ENCODE data around the gene LCMT1.

DNA sequence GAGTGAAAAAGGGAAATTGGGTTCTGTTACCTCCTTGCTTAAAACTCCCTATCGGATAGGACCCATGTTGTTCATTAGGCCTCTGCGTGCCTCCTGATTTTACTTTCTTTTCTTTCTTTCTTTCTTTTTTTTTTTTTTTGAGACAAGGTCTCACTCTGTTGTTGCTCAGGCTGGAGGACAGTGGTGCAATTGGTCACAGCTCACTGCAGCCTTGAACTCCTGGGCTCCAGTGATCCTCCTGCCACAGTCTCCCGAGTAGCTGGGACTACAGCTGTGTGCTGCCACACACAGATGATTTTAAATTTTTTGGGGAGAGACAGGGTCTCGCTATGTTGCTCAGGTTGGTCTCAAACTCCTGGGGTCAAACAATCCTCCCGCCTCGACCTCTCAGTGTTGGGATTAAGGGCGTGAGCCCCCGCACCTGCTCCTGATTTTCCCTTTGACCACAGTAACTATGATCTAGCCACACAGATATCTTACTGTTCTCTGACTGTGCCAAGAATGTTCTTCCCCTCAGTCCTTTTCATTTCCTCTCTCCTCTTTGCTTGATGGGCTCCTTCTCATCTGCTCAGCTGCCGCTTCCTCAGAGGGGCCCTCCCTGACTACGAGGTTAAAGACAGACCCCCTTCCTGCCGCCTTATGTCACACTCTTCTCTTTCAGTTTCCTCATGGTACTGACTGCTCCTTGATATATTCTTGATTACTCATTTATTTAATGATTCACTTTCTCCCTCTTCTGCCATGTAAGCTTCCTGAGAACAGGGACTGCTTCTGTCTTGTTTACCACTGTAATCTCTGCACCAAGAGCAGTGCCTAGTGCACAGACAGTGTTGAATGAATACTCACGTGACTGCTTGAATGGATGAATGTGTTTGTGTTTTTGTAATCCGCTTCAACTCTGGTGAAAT, 44.3 kb downstream of the LCMT1 start:
- TF ChIP-seq POLR2A (IDR thresholded peaks at IDR 0.05) = no peak
- TF ChIP-seq, protein P1, sequence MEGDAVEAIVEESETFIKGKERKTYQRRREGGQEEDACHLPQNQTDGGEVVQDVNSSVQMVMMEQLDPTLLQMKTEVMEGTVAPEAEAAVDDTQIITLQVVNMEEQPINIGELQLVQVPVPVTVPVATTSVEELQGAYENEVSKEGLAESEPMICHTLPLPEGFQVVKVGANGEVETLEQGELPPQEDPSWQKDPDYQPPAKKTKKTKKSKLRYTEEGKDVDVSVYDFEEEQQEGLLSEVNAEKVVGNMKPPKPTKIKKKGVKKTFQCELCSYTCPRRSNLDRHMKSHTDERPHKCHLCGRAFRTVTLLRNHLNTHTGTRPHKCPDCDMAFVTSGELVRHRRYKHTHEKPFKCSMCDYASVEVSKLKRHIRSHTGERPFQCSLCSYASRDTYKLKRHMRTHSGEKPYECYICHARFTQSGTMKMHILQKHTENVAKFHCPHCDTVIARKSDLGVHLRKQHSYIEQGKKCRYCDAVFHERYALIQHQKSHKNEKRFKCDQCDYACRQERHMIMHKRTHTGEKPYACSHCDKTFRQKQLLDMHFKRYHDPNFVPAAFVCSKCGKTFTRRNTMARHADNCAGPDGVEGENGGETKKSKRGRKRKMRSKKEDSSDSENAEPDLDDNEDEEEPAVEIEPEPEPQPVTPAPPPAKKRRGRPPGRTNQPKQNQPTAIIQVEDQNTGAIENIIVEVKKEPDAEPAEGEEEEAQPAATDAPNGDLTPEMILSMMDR (IDR thresholded peaks at IDR 0.05 in 4 of 5, conservative IDR thresholded peaks at IDR 0.05 in 1 of 5) = no peak

Measured in gastrocnemius medialis (tissue), 4 donors.